ENCODE measurements around the gene TNFRSF8.

TNFRSF8 gene

GRCh38 chr1:12141163-12141850 is 78.2 kb downstream of the TNFRSF8 start:
- DNase-seq (ENCODE audit: low read depth in 2 of 2) = no peak

GRCh38 chr1:12142141-12142823 is 79.2 kb downstream of the TNFRSF8 start:
- no peak for DNase-seq (ENCODE audit: low read depth in 2 of 2)

- no peak for DNase-seq (ENCODE audit: low read depth in 2 of 2)
Measured at GRCh38 chr1:12142891-12143630, 80.0 kb downstream of the TNFRSF8 start.

- no peak for DNase-seq (ENCODE audit: low read depth in 2 of 2)
Measured at GRCh38 chr1:12143631-12144155, 80.6 kb downstream of the TNFRSF8 start.

GRCh38 chr1:12144236-12144635 is 81.1 kb downstream of the TNFRSF8 start:
- DNase-seq (ENCODE audit: low read depth in 2 of 2) = no peak

GRCh38 chr1:12144969-12145368 is 81.9 kb downstream of the TNFRSF8 start:
- no peak for DNase-seq (ENCODE audit: low read depth in 2 of 2)

- DNase-seq (ENCODE audit: low read depth in 2 of 2) = no peak
Measured at GRCh38 chr1:12145616-12146342, 82.7 kb downstream of the TNFRSF8 start.

GRCh38 chr1:12146343-12147112 is 83.4 kb downstream of the TNFRSF8 start:
- no peak for DNase-seq (ENCODE audit: low read depth in 2 of 2)

GRCh38 chr1:12147201-12147701 is 84.1 kb downstream of the TNFRSF8 start:
- no peak for DNase-seq (ENCODE audit: low read depth in 2 of 2)

- DNase-seq (ENCODE audit: low read depth in 2 of 2) = no peak
Measured at GRCh38 chr1:12148160-12148957, 85.3 kb downstream of the TNFRSF8 start.

GRCh38 chr1:12148958-12149790 is 86.1 kb downstream of the TNFRSF8 start:
- no peak for DNase-seq (ENCODE audit: low read depth in 2 of 2)

GRCh38 chr1:12149791-12150175 is 86.7 kb downstream of the TNFRSF8 start:
- DNase-seq (ENCODE audit: low read depth in 2 of 2) = no peak

GRCh38 chr1:12150456-12151200 is 87.5 kb downstream of the TNFRSF8 start:
- DNase-seq (ENCODE audit: low read depth in 2 of 2) = no peak

GRCh38 chr1:12151465-12151864 is 88.4 kb downstream of the TNFRSF8 start:
- DNase-seq (ENCODE audit: low read depth in 2 of 2) = no peak

GRCh38 chr1:12152113-12152891 is 89.2 kb downstream of the TNFRSF8 start:
- no peak for DNase-seq (ENCODE audit: low read depth in 2 of 2)

GRCh38 chr1:12153181-12153785 is 90.2 kb downstream of the TNFRSF8 start:
- DNase-seq (ENCODE audit: low read depth in 2 of 2) = no peak

GRCh38 chr1:12155328-12155727 is 92.2 kb downstream of the TNFRSF8 start:
- no peak for DNase-seq (ENCODE audit: low read depth in 2 of 2)
